Psoas muscle (tissue), 8 donors: Measurements from ENCODE around the gene ERAS. TPM values are rescaled to one million over a fixed set of nuclear protein-coding genes. Genes with fewer than 3 reads are reported as not detected.
"Not testable (repeated sequence)": the region's sequence is repeated elsewhere in the genome, so short reads cannot be mapped to it uniquely, and the experiment has no call there.

ENCODE experiments used
- ATAC-seq, 4 donors: fragments of 200-7000 bp; cut with Tn5 transposase; one replicate each; pipeline ENCODE4 v1.9.1; 2020; ENCODE audit warnings: moderate library complexity in 3 of 4, mild to moderate bottlenecking in 2 of 4
- DNase-seq, 2 donors: peaks; one replicate each; pipeline ENCODE4 v3.0.0-alpha.2; 2020
- H3K27ac ChIP-seq: fragments of 200-600 bp; one replicate; pipeline ENCODE4 v1.8.0; 2022
- H3K27me3 ChIP-seq, 3 donors: fragments of 200-600 bp in 1 of 3; one replicate each; pipeline versions ENCODE4 v1.6.1 to v1.8.0; 2013 to 2022; ENCODE audit warnings: low read length in 2 of 3, mild to moderate bottlenecking in 2 of 3, moderate library complexity in 1 of 3; ENCODE audit not compliant: insufficient read depth in 3 of 3
- H3K36me3 ChIP-seq, 2 donors: fragments of 200-600 bp in 1 of 2; one replicate each; pipeline versions ENCODE4 v1.6.1 to v1.8.0; 2013 to 2022; ENCODE audit warnings: low read depth in 1 of 2, mild to moderate bottlenecking in 1 of 2, moderate library complexity in 1 of 2; ENCODE audit not compliant: insufficient read depth in 1 of 2
- H3K4me1 ChIP-seq: fragments of 200-600 bp; one replicate; pipeline ENCODE4 v1.8.0; 2022
- H3K4me3 ChIP-seq: fragments of 200-600 bp; one replicate; pipeline ENCODE4 v1.8.0; 2022; ENCODE audit warnings: mild to moderate bottlenecking
- H3K9me3 ChIP-seq: fragments of 200-600 bp; one replicate; pipeline ENCODE4 v1.8.0; 2022
- WGBS, 3 donors: extraction: QIAGEN DNeasy Blood & Tissue Kit; methylation state at CpG; one replicate each; pipeline versions ENCODE4 v1.1.6 to v1.1.7; 2013; 5-methylcytosine and 5-hydroxymethylcytosine counted together
- intact Hi-C, 2 donors: fragments of 100-400 bp; cut with DNase I; formaldehyde crosslinking; loops; one replicate each; pipeline versions ENCODE4 v1.11.0 to v1.14.2; 2022
- polyA plus RNA-seq, 3 donors: library from polyadenylated mRNA; stranded (reverse); fragments of 200-250 nt; gene quantifications; one replicate each; pipeline ENCODE4 v1.2.3, GENCODE V29; 2013
- total RNA-seq, 4 donors: library from RNA; stranded (reverse); fragmentation: NEBNext Ultra II Directional in 2 of 4; extraction: Animal tissue kit (Norgen Biotek cat#: 25700) in 2 of 4; gene quantifications; one replicate each; pipeline versions ENCODE4 v1.2.1 to v1.2.4, GENCODE V29; 2021 to 2023
- TF ChIP-seq, protein P1 (sequence below): fragments of 200-600 bp; IDR thresholded peaks from one replicate; pipeline ENCODE4 v1.8.0; 2022; ENCODE audit warnings: antibody characterized with exemption
- donor health status: healthy with polysubstance abuse.
- donor health status: DM: no; HTN: no; CAD: no; lungs with moderate emphysema.
- donor health status: Bipolar disorder and iron deficiency.
- donor health status: healthy.
- donor health status: DM: yes; HTN: yes; CAD: no.
- donor health status: DM: no; HTN: no; CAD: no.
- donor health status: DM: no; HTN: no; CAD: no.
- donor health status: DM: yes; HTN: yes; CAD: no.

ERAS gene
- total and polyA plus RNA-seq, 7 donors = not detected

DNA sequence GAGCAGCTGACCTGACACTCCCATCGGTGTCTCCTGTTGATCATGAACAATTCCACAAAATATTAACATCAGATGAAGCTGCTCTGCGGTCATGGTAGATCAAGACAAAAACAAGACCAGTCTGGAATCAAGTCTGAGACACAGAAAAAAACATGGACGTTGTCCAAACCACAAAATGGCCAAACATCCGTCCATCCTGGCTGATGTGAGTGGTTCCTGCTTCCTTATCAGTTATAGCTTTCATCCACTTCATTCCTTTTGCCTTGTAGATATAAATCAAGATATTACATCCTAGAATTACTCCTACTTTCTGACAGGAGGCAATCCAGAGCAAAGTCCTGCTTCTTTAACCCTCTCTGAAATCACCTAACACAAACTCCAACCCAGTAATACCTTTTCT, 37.9 kb downstream of the ERAS start:
- no peaks in the 10 kb centered on the region for H3K36me3 ChIP-seq
- DNase-seq = no peak
- intact Hi-C loops = no loop called here
- ATAC-seq = no peak
- no peak overlapping the region for H3K27ac ChIP-seq
- no peak overlapping the region for H3K4me3 ChIP-seq
- H3K4me1 ChIP-seq = no peaks in the 10 kb centered on the region
- H3K27me3 ChIP-seq = peaks cover 0 to 3% (median 0%) of the 10 kb centered on the region in 3 donors
- H3K9me3 ChIP-seq = no peaks in the 10 kb centered on the region
- TF ChIP-seq, protein P1, sequence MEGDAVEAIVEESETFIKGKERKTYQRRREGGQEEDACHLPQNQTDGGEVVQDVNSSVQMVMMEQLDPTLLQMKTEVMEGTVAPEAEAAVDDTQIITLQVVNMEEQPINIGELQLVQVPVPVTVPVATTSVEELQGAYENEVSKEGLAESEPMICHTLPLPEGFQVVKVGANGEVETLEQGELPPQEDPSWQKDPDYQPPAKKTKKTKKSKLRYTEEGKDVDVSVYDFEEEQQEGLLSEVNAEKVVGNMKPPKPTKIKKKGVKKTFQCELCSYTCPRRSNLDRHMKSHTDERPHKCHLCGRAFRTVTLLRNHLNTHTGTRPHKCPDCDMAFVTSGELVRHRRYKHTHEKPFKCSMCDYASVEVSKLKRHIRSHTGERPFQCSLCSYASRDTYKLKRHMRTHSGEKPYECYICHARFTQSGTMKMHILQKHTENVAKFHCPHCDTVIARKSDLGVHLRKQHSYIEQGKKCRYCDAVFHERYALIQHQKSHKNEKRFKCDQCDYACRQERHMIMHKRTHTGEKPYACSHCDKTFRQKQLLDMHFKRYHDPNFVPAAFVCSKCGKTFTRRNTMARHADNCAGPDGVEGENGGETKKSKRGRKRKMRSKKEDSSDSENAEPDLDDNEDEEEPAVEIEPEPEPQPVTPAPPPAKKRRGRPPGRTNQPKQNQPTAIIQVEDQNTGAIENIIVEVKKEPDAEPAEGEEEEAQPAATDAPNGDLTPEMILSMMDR = no peak
- 37 to 56% (median 45%) methylated on average over 4 of the region's 4 CpGs for WGBS, 3 donors

DNA sequence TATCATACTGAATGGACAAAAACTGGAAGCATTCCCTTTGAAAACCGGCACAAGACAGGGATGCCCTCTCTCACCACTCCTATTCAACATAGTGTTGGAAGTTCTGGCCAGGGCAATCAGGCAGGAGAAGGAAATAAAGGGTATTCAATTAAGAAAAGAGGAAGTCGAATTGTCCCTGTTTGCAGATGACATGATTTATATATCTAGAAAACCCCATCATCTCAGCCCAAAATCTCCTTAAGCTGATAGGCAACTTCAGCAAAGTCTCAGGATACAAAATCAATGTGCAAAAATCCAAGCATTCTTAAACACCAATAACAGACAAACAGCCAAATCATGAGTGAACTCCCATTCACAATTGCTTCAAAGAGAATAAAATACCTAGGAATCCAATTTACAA, 45.7 kb downstream of the ERAS start:
- H3K27me3 ChIP-seq, H3K4me3 ChIP-seq, DNase-seq, H3K36me3 ChIP-seq, intact Hi-C loops, H3K9me3 ChIP-seq, ATAC-seq, H3K4me1 ChIP-seq, H3K27ac ChIP-seq: not testable (repeated sequence)
- 48 to 70% (median 66%) methylated on average over 1 of the region's 2 CpGs for WGBS, 3 donors

DNA sequence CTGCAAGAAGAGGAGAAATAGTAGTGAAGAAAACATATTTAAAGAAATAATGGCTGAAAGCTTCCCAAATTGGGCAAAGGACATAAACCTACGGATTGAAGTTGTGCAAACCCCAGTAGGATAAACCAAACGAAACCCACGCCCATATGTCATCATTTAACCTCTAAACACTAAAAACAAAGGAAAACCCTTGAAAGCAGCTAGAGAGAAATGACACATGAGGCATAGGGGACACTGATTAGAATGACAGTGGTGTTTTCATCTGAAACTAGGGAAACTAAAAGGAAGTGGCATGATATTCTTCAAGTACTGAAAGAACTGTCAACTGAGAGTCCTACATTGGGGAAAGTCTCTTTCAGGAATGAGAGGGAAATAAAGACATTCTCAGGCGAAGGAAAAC, 50.6 kb downstream of the ERAS start:
- H3K4me1 ChIP-seq, H3K27ac ChIP-seq, intact Hi-C loops, ATAC-seq, DNase-seq, H3K9me3 ChIP-seq, H3K36me3 ChIP-seq, H3K4me3 ChIP-seq, H3K27me3 ChIP-seq: not testable (repeated sequence)
- WGBS, 3 donors = 53 to 73% (median 60%) methylated on average over 3 to 4 of the region's 4 CpGs

Other genes with a start within 250 kb of the ERAS start
- 100 to 1,000 TPM; 103 to 155 (median 116) TPM for gene WDR13, start 229.0 kb upstream of the ERAS start, total RNA-seq
- gene WDR13, start 229.0 kb upstream of the ERAS start, polyA plus RNA-seq = 100 to 1,000 TPM; 112 to 171 (median 132) TPM
- 1 to 10 TPM in 2 of 4 donors, under 1 TPM in 2; 0.85 to 2.9 (median 1.4) TPM for gene WAS, start 142.7 kb upstream of the ERAS start, total RNA-seq
- gene WAS, start 142.7 kb upstream of the ERAS start, polyA plus RNA-seq = under 1 TPM; 0.45 to 0.66 (median 0.47) TPM
- 1 to 10 TPM; 1.9 to 3.2 (median 2.7) TPM for gene SUV39H1, start 129.8 kb upstream of the ERAS start, total RNA-seq
- 1 to 10 TPM; 2.2 to 3.6 (median 2.8) TPM for gene SUV39H1, start 129.8 kb upstream of the ERAS start, polyA plus RNA-seq
- gene GLOD5, start 64.8 kb upstream of the ERAS start, total RNA-seq = not detected
- gene GLOD5, start 64.8 kb upstream of the ERAS start, polyA plus RNA-seq = not detected
- under 1 TPM in 1 of 4 donors, not detected in 3; 0.17 TPM for gene GATA1, start 39.9 kb upstream of the ERAS start, total RNA-seq
- gene GATA1, start 39.9 kb upstream of the ERAS start, polyA plus RNA-seq = under 1 TPM in 2 of 3 donors, not detected in 1; 0.03 to 0.04 TPM
- 10 to 100 TPM; 31.8 to 47.1 (median 43.6) TPM for gene HDAC6, start 24.4 kb upstream of the ERAS start, total RNA-seq
- gene HDAC6, start 24.4 kb upstream of the ERAS start, polyA plus RNA-seq = 10 to 100 TPM; 21.8 to 26.2 (median 24.4) TPM
- gene PCSK1N, start 9.1 kb downstream of the ERAS start, total RNA-seq = under 1 TPM in 1 of 4 donors, not detected in 3; 0.44 TPM
- gene PCSK1N, start 9.1 kb downstream of the ERAS start, polyA plus RNA-seq = not detected
- gene TIMM17B, start 71.3 kb downstream of the ERAS start, total RNA-seq = 10 to 100 TPM; 56.6 to 76.2 (median 65.1) TPM
- gene TIMM17B, start 71.3 kb downstream of the ERAS start, polyA plus RNA-seq = 10 to 100 TPM; 63.1 to 91.6 (median 78.4) TPM
- 10 to 100 TPM; 51.8 to 65.7 (median 60.6) TPM for gene PQBP1, start 71.4 kb downstream of the ERAS start, total RNA-seq
- gene PQBP1, start 71.4 kb downstream of the ERAS start, polyA plus RNA-seq = 10 to 100 TPM; 71.0 to 98.8 (median 77.2) TPM
- gene SLC35A2, start 85.1 kb downstream of the ERAS start, total RNA-seq = 10 to 100 TPM in 2 of 4 donors, 1 to 10 TPM in 2; 8.8 to 13.4 (median 11.2) TPM
- gene SLC35A2, start 85.1 kb downstream of the ERAS start, polyA plus RNA-seq = 10 to 100 TPM; 13.2 to 26.1 (median 19.7) TPM
- gene PIM2, start 92.5 kb downstream of the ERAS start, total RNA-seq = 1 to 10 TPM; 1.1 to 2.3 (median 1.6) TPM
- gene PIM2, start 92.5 kb downstream of the ERAS start, polyA plus RNA-seq = 1 to 10 TPM; 1.4 to 3.7 (median 1.6) TPM
- gene OTUD5, start 131.1 kb downstream of the ERAS start, total RNA-seq = 10 to 100 TPM; 21.4 to 38.7 (median 28.5) TPM
- gene OTUD5, start 131.1 kb downstream of the ERAS start, polyA plus RNA-seq = 10 to 100 TPM; 17.5 to 34.8 (median 18.6) TPM
- gene KCND1, start 145.3 kb downstream of the ERAS start, total RNA-seq = under 1 TPM; 0.18 to 0.41 (median 0.25) TPM
- under 1 TPM; 0.03 to 0.44 (median 0.30) TPM for gene KCND1, start 145.3 kb downstream of the ERAS start, polyA plus RNA-seq
- 10 to 100 TPM; 16.5 to 23.6 (median 19.4) TPM for gene GRIPAP1, start 175.8 kb downstream of the ERAS start, total RNA-seq
- 10 to 100 TPM; 12.6 to 17.5 (median 13.4) TPM for gene GRIPAP1, start 175.8 kb downstream of the ERAS start, polyA plus RNA-seq
- gene TFE3, start 216.8 kb downstream of the ERAS start, total RNA-seq = 10 to 100 TPM; 18.1 to 46.5 (median 30.4) TPM
- 10 to 100 TPM; 16.9 to 55.2 (median 32.3) TPM for gene TFE3, start 216.8 kb downstream of the ERAS start, polyA plus RNA-seq
- gene CCDC120, start 232.5 kb downstream of the ERAS start, total RNA-seq = 1 to 10 TPM in 2 of 4 donors, under 1 TPM in 2; 0.76 to 1.2 (median 0.95) TPM
- under 1 TPM; 0.40 to 0.48 (median 0.43) TPM for gene CCDC120, start 232.5 kb downstream of the ERAS start, polyA plus RNA-seq
- gene PRAF2, start 247.5 kb downstream of the ERAS start, total RNA-seq = 1 to 10 TPM; 4.3 to 9.1 (median 6.6) TPM
- gene PRAF2, start 247.5 kb downstream of the ERAS start, polyA plus RNA-seq = 10 to 100 TPM in 2 of 3 donors, 1 to 10 TPM in 1; 9.7 to 12.5 (median 11.4) TPM